HG02571 (cell line): ENCODE measurements around the gene STRN3.
"Not testable (repeated sequence)": the region's sequence is repeated elsewhere in the genome, so short reads cannot be mapped to it uniquely, and the experiment has no call there.

Source experiments
- ATAC-seq: cut with Tn5 transposase; IDR thresholded peaks from one replicate; pipeline ENCODE4 v1.9.1; 2021; ENCODE audit warnings: mild to moderate bottlenecking, moderate library complexity; ENCODE audit not compliant: unreplicated experiment

Gene STRN3, protein sequence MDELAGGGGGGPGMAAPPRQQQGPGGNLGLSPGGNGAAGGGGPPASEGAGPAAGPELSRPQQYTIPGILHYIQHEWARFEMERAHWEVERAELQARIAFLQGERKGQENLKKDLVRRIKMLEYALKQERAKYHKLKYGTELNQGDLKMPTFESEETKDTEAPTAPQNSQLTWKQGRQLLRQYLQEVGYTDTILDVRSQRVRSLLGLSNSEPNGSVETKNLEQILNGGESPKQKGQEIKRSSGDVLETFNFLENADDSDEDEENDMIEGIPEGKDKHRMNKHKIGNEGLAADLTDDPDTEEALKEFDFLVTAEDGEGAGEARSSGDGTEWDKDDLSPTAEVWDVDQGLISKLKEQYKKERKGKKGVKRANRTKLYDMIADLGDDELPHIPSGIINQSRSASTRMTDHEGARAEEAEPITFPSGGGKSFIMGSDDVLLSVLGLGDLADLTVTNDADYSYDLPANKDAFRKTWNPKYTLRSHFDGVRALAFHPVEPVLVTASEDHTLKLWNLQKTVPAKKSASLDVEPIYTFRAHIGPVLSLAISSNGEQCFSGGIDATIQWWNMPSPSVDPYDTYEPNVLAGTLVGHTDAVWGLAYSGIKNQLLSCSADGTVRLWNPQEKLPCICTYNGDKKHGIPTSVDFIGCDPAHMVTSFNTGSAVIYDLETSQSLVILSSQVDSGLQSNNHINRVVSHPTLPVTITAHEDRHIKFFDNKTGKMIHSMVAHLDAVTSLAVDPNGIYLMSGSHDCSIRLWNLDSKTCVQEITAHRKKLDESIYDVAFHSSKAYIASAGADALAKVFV

DNA sequence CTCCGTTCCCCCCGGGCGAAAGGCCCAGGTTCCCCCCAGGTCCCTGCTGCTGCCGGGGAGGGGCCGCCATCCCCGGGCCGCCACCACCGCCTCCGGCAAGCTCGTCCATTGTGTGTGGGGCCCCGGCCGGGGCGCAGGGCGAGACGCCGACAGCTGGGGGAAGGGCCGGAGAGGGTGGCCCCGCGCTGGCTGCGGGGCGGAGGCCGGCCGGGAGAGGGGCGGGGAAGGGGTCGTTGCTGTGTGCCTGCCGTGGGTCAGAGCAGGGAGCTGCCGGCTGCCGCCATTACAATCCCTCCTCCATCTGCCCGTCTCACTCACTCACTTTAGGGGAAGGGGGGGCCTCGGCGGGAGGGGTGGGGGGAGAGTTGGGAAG lies at the start of gene STRN3:
Gene STRN3, minus strand, starts transcription at position 303 of the 373 bp plus-strand sequence. Its CDS starts 194 bp downstream, at position 109.
- no peak for ATAC-seq

DNA sequence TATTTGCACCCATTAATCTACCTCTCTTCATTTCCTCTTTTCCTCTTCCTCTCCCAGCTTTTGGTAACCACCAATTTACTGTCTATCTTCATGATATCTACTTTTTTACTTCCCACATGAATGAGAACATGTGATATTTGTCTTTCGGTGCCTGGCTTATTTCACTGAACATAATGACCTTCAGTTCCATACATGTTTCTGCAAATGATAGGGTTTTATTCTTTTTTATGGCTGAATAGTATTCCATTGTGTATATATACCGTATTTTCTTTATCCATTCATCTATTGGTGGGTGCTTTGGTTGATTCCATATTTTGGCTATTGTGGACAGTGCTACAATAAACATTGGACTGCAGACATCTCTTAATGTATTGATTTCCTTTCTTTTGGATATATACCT lies 49.0 kb upstream of the STRN3 start:
- ATAC-seq, result no peak

DNA sequence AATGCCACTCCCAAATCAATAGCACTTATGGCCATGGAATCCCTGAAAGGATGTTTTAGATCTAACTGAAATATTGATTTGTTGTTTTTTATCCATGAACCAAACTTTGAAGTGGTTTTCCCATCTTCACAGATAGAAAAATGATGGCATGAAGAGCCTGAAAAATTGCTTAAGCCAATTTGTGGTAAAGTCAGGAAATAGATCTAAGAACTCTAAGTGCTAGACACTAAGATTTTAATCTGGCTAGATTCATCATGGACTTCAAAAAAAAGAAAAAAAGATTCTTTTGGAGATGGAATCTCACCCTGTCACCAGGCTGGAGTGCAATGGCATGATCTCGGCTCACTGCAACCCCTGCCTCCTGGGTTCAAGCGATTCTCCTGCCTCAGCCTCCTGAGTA lies 45.0 kb upstream of the STRN3 start:
- ATAC-seq, result no peak

DNA sequence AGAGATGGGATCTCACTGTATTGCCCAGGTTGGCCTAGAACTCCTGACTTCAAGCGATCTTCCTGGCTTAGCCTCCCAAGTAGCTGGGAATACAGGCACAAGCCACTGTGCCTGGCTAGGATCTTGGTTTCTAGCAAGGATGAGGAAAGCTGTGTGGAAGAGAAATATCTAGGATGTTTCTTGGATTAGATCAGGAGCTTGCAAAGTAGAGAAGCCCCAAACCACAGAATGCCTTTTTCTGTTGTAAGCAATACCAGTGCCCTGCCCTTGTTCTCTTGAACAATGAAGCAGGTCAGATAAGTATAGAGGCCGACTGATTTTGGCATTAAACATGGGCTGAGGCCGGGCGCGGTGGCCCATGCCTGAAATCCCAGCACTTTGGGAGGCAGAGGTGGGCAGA lies 44.3 kb upstream of the STRN3 start:
- no peak for ATAC-seq

DNA sequence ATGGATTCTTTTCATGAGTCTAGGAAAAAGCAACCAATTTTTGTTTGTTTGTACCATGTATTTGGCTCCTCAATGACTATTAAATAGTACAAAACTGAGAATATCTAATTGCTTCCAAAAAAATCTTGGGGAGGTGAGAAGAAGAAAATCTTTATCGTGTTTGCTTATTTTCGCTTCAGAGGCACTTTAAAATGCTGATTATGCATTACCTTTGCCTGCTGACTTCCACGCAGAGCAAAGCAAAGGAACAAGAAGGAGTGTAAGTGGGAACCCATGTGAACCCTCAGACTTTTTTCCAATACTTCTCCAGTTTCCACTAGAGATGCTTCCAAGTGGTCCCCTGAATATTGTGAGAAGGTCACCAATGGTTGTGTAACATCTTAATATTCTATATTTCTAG lies 43.2 kb upstream of the STRN3 start:
- no peak for ATAC-seq

DNA sequence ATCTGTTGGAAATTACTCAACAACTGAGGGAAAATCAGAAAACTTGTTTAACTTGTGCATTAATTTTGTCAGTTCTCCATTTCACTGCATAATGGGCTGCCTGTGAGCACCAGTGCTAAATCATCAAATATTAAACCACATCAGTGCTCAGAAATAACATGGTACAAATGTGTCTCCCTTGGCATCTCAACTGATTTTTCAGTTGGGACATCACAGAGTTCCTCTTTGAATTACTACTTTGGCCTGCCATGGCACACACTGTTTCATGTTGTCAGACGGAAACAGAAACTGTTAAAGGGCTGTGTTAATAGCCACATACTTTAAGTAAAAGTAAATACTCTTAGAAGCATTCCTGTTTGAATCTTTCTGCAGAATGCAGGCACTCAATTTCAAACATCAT lies 42.1 kb upstream of the STRN3 start:
- no peak for ATAC-seq

DNA sequence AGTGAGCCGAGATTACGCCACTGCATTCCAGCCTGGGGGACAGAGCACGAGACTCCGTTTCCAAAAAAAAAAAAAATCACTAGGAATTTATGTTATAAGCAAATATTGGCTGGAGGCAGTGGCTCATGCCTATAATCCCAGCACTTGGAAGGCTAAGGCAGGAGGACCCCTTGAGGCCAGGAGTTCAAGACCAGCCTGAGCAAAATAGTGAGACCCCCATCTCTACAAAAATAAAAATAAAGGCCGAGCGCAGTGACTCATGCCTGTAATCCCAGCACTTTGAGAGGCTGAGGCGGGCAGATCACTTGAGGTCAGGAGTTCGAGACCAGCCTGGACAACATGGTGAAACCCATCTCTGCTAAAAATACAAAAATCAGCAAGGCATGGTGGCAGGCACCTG lies 36.7 kb upstream of the STRN3 start:
- not testable (repeated sequence) for ATAC-seq

DNA sequence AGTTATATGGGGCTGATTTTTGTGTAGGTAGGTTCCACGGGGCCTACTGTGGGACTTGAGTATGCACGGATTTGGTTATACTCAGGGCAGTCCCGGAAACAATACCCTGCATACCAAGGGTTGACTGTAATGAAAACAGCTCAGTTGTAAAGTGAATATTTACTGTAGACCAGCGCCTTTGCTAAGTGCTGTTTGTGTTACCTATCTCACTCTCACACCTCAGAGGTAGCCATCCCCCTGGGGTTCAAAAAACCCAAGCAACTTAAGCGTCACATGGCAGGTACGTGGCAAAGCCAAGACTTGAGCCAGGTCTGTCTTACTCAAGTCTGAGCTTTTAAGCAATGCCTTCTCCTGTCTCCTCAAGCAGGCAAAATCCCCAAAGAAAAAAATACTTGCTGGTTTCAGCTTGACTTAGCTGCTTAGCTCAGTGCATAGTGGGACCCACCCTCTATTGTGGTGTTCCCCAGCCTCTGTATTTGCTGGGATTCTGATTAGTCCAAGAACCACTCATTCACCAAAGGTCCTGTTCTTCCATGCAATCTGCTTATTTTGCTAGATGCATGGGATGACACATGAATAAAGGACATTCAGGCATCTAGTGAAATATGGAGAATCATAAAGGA lies 34.2 kb upstream of the STRN3 start:
- ATAC-seq, result no peak

DNA sequence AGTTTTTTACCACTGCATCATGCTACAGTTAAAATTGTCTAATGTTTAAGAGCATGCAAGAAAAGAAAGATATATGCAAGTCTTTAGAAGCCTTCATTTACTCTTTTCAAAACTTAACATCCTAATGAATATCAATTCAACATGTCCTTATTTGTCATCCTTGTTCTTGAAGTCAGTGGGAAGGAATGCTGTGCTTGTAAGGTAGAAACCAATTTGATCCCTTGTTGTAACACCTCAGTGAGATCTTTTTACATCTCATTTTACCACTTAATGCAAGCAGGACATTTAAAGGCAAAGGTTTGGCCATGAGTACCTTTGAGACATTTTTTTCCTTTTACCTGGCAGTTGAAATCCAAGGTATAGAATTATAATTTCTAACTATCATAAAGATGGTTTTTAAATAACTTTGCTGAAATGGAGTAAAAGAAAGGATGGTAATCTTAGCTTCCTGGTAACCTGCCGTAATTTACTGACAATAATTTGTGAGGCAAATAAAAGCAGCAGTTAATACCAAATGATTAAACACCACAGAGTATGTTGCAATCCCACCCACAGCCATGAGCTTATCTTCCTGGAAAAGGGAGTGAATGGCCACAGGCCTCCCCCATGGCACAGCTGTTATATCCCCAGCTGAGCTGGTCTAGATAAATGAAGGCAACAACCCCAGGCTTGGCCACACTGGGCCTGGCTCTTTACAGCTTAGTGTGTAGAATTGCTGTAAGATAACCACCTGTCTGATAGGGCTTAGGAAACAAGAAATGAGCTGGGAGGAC lies 33.2 kb upstream of the STRN3 start:
- ATAC-seq, result no peak

DNA sequence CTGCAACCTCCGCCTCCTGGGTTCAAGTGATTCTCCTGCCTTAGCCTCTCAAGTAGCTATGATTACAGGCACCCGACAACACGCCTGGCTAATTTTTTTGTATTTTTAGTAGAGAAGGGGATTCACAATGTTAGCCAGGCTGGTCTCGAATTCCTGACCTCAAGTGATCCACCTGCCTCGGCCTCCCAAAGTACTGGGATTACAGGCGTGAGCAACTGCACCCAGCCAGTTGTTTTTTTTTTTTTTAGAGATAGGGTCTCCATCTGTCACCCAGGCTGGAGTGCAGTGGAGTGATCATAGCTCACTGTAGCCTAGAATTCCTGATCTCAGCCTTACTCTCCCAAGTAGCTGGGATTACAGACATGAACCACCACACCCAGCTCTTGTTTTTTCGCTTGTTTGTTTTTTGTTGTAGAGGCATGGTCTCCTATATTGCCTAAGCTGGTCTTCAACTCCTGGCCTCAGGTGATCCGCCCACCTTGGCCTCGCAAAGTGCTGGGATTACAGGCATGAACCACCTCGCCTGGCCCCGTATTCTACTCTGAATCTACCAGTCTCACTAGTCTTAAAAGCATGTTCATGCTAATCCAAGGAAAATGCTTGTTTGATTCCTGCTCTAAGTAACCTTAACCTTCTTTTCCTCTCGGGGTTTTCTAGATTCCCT lies 31.7 kb upstream of the STRN3 start:
- ATAC-seq, result no peak

DNA sequence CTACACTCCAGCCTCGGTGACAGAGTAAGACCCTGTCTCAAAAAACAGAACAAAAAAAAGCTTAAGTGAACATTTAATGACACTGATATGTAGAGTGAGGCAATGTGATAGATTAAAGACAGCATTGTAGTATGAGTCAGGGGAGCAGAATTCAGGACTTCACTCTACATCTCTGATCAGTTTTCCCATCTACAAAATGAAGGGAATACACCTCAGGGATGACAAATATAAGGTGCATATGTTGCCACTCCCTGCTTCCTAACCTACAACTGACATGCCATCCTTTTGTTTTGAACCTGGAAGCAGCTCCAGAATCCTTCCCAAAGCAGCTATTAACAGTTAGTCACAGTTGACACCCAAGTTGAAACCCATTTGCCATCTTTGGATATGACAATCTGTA lies 30.9 kb upstream of the STRN3 start:
- no peak for ATAC-seq

DNA sequence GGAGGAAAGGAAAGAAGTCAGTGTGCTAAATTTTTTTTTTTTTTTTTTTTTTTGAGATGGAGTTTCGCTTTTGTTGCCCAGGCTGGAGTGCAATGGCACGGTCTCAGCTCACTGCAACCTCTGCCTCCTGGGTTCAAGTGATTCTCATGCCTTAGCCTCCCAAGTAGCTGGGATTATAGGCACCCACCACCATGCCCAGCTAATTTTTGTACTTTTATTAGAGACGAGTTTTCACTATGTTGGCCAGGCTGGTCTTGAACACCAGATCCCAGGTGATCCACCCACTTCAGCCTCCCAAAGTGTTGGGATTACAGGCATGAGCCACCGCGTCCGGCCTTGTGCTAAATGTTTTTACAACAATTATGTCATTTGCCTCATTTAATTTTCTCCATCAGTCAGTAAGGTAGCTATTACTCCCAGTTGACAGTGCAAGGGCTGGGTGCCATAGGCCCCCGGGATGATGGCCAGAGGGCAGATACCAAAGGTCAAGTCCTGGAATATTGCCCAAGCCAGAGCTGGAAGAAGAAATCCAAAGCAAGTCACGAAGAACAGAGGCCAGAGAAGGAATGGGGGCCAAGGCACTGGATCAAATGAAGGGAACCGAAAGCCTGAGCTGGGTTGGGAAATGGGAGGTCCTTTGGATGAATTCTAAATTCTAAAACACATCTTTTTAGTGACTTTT lies 26.9 kb upstream of the STRN3 start:
- not testable (repeated sequence) for ATAC-seq

DNA sequence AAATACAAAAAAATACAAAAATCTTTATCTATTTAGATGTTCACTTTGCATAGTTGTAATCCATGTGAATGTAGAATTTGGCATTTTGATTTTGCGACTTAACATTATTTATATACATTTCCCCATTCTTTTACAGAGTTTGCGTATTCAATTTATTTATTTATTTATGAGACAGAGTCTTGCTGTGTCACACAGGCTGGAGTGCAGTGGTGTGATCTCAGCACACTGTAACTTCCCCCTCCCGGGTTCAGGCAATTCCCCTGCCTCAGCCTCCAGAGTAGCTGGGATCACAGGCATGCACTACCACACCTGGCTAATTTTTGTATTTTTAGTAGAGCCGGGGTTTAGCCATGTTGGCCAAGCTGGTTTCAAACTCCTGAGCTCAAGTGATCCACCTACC lies 25.3 kb upstream of the STRN3 start:
- no peak for ATAC-seq

DNA sequence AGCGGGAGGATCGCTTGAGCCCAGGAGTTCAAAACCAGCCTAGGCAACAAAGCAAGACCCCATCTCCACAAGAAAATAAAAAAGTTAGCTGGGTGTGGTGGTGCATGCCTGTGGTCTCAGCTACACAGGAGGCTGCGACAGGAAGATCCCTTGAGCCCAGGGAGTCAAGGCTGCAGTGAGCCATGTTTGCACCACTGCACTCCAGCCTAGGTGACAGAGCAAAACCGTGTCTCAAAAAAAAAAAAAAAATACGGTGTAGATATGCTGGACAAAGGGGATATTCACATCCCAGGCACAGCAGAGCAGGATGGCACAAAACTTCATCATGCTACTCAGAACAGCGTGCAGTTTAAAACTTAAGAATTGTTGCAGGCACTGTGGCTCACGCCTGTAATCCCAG lies 24.8 kb upstream of the STRN3 start:
- no peak for ATAC-seq

DNA sequence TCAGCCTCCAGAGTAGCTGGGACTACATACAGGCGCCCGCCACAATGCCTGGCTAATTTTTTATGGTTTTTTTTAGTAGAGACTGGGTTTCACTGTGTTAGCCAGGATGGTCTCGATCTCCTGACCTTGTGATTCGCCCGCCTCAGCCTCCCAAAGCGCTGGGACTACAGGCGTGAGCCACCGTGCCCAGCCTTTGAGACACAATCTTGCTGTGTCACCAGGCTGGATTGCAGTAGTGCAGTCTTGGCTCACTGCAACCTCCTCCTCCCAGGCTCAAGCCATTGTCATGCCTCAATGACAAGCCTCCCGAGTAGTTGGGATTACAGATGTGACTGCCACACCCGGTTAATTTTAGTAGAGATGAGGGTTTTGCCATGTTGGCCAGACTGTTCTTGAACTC lies 21.3 kb upstream of the STRN3 start:
- no peak for ATAC-seq

DNA sequence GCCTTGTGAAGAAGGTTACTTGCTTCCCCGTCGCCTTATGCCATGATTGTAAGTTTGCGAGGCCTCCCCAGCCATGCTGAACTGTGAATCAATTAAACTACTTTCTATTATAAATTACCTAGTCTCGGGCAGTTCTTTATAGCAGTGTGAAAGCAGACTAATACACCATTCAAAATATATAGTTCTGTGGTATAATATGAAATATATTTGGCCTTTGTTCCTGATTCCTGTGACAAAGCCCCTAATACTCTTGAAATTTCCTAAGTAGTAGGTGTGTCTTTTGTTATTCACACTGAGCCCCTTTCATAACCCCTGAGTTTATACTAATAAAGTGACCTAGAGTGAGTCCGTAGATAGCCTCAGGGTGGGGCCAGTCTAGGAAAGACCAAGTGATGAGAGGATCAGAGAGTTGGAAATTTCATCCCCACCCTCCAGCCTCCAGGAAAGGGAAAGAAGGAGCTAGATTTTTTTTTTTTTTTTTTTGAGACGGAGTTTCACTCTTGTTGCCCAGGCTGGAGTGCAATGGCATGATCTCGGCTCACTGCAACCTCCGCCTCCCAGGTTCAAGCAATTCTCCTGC lies 19.4 kb upstream of the STRN3 start:
- ATAC-seq, result no peak

DNA sequence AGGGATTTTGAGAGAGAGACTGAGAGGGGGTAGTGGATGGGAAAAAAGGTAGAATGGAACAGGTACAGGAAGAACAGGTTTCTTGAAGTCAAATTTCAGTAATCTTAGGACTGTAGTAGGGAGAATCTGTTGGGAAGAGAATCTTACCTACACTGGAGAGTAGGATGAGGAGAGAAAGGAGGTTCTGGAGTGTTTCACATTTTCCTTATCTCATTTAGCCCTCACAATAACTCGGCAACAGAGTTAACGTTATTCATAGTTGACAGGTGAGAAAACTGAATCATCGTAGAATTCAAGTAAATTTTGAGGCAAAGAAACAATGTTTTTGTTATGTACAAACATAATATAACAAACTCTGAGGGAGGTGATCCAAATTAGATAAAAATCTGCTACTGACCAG lies 17.2 kb upstream of the STRN3 start:
- ATAC-seq, result no peak

DNA sequence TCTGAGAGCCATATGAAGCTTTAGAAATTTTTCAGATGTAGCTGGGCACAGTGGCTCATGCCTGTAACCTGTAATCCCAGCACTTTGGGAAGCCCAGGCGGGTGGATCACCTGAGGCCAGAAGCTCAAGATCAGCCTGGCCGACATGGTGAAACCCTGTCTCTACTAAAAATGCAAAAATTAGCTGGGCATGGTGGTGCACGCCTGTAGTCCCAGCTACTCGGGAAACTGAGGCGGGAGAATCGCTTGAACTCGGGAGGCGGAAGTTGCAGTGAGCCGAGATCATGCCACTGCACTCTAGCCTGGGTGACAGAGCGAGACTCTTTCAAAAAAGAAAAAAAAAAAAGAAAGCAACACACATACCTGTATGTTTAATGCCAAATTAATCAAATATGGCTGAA lies 16.7 kb upstream of the STRN3 start:
- not testable (repeated sequence) for ATAC-seq

DNA sequence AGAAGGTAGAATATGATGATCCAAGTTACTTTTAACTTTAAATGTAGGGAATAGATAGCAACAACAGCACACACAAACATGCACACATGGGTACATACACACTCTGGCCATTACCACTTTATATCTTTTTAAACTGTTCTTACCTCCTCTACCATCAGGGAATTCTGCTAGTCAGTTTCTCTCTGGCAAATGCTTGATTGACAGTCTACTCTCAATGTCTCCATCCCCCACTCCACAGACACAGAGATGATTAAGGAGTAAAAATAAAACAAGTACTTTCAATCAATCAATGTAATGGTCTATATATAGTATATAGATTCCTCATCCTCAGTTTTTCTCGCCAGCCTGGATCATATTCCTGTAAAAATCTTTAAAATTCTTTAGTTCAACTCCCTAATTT lies 16.1 kb upstream of the STRN3 start:
- no peak for ATAC-seq
